ENCODE data around the gene COL27A1. TPM values are rescaled to one million over a fixed set of nuclear protein-coding genes. Genes with fewer than 3 reads are reported as not detected.
"Not testable (repeated sequence)": the region's sequence is repeated elsewhere in the genome, so short reads cannot be mapped to it uniquely, and the experiment has no call there.

Gene COL27A1
- polyA plus RNA-seq, 2 of the 4 experiments (the other 2 are of a cell fraction) = 6.9 to 20.6 TPM

- ChIA-PET POLR2A (no interaction called here), CTCF (no interaction called here)
- ATAC-seq (no peak), DNase-seq (ENCODE audit: low read depth in 1 of 2, low spot score in 1 of 2) (no peak), FAIRE-seq (no peak)
- Histone ChIP-seq H3K27ac (no peak overlapping the region; a peak in 1 of 6 replicates), H3K4me3 (no peak overlapping the region), H3K4me1 (0 out of 3 replicates have a peak, but pooled peaks cover 3% of the 10 kb centered on the region), H3K4me2 (no peak overlapping the region), H3K9me3 (no peaks in the 10 kb centered on the region)
- WGBS (ENCODE audit: missing lambda C conversion rate) = 86% methylated on average over 5 of the region's 8 CpGs
- TF ChIP-seq CHD4 (IDR thresholded peaks at IDR 0.05; ENCODE audit: borderline replicate concordance) = no peak
- no peak for TF ChIP-seq RAD21 (conservative IDR thresholded peaks at IDR 0.05 in 1 of 2, IDR thresholded peaks at IDR 0.05 in 1 of 2)
- TF ChIP-seq TFCP2L1 (CRISPR knock-in tag; IDR thresholded peaks at IDR 0.05) = no peak
- TF ChIP-seq NR3C1 (IDR thresholded peaks at IDR 0.05) = no peak
- TF ChIP-seq JUN (IDR thresholded peaks at IDR 0.05) = no peak
- TF ChIP-seq USF2 (IDR thresholded peaks at IDR 0.05) = no peak
- TF ChIP-seq BHLHE40 (IDR thresholded peaks at IDR 0.05; ENCODE audit: low read depth, low read length) = no peak
- TF ChIP-seq ZFP36 (IDR thresholded peaks at IDR 0.05; ENCODE audit: borderline replicate concordance, partially characterized antibody) = no peak
- no peak for TF ChIP-seq POLR2AphosphoS2 (conservative IDR thresholded peaks at IDR 0.05; ENCODE audit: low read length)
- no peak for TF ChIP-seq HMGXB4 (CRISPR knock-in tag; IDR thresholded peaks at IDR 0.05; ENCODE audit: borderline replicate concordance)
Observed at GRCh38 chr9:114327749-114328148, 172.4 kb downstream of the COL27A1 start.

- Histone ChIP-seq H3K27ac (peak overlapping the region in 1 of 2 experiments; percentile 8; a peak in 1 of 6 replicates), H3K4me2 (peak overlapping the region; percentile 19; the same call in 1 of the 3 replicates)
- DNase-seq (ENCODE audit: low read depth in 1 of 2, low spot score in 1 of 2); H3K9me3 ChIP-seq; H3K4me3 ChIP-seq; POLR2A ChIA-PET; ATAC-seq; FAIRE-seq; H3K4me1 ChIP-seq; CTCF ChIA-PET: not testable (repeated sequence)
- WGBS (ENCODE audit: missing lambda C conversion rate) = 72% methylated on average over 10 of the region's 10 CpGs
Observed at GRCh38 chr9:114328357-114328820, 173.1 kb downstream of the COL27A1 start.

GRCh38 chr9:114328937-114329624 is 173.7 kb downstream of the COL27A1 start:
- 83% methylated on average over 9 of the region's 12 CpGs for WGBS (ENCODE audit: missing lambda C conversion rate)
- FAIRE-seq; DNase-seq (ENCODE audit: low read depth in 1 of 2, low spot score in 1 of 2); H3K9me3 ChIP-seq; CTCF ChIA-PET; ATAC-seq; H3K4me2 ChIP-seq; H3K27ac ChIP-seq; H3K4me1 ChIP-seq; H3K4me3 ChIP-seq; POLR2A ChIA-PET: not testable (repeated sequence)

GRCh38 chr9:114329625-114330022 is 174.3 kb downstream of the COL27A1 start, which contains the start of gene ORM2:
ORM2 (plus strand) TSS chr9:114329869; CDS start chr9:114329905, 36 bp downstream.
- CTCF ChIA-PET, POLR2A ChIA-PET: not testable (repeated sequence)

GRCh38 chr9:114330636-114331035 is 175.3 kb downstream of the COL27A1 start:
- Histone ChIP-seq H3K9me3 (no peaks in the 10 kb centered on the region), H3K4me1 (0 out of 3 replicates have a peak, but pooled peaks cover 3% of the 10 kb centered on the region), H3K4me3 (no peak overlapping the region), H3K27ac (no peak overlapping the region), H3K4me2 (no peak overlapping the region)
- 72% methylated on average over 10 of the region's 10 CpGs for WGBS (ENCODE audit: missing lambda C conversion rate)
- ATAC-seq (no peak), FAIRE-seq (no peak), DNase-seq (ENCODE audit: low read depth in 1 of 2, low spot score in 1 of 2) (no peak)
- POLR2A ChIA-PET = no interaction called here
- TF ChIP-seq RAD21 (conservative IDR thresholded peaks at IDR 0.05 in 1 of 2, IDR thresholded peaks at IDR 0.05 in 1 of 2) = no peak
- TF ChIP-seq ZNF302 (CRISPR knock-in tag; IDR thresholded peaks at IDR 0.05) = no peak
- no peak for TF ChIP-seq CBX8 (IDR thresholded peaks at IDR 0.05)
- CTCF ChIA-PET = no interaction called here

More at GRCh38 chr9:114329625-114330022, 174.3 kb downstream of the COL27A1 start, which contains the start of gene ORM2:
- H3K4me2 ChIP-seq; H3K4me1 ChIP-seq; H3K9me3 ChIP-seq; H3K27ac ChIP-seq; FAIRE-seq; DNase-seq (ENCODE audit: low read depth in 1 of 2, low spot score in 1 of 2); H3K4me3 ChIP-seq: not testable (repeated sequence)
- 80% methylated on average over 1 of the region's 10 CpGs for WGBS (ENCODE audit: missing lambda C conversion rate)
- ATAC-seq = peak in 1 of 2 experiments; percentile 14; a peak in 2 of 6 replicates

GRCh38 chr9:114331229-114332195 is 176.2 kb downstream of the COL27A1 start:
- H3K9me3 ChIP-seq; POLR2A ChIA-PET; DNase-seq (ENCODE audit: low read depth in 1 of 2, low spot score in 1 of 2); H3K4me2 ChIP-seq; H3K4me3 ChIP-seq; CTCF ChIA-PET; H3K4me1 ChIP-seq; FAIRE-seq; H3K27ac ChIP-seq: not testable (repeated sequence)
- peak; percentile 5 to 25; a peak in 4 of 6 replicates for ATAC-seq
- 74% methylated on average over 12 of the region's 19 CpGs for WGBS (ENCODE audit: missing lambda C conversion rate)

GRCh38 chr9:114332474-114333040 is 177.2 kb downstream of the COL27A1 start:
- peak in 1 of 2 experiments; percentile 18; a peak in 3 of 6 replicates for ATAC-seq
- FAIRE-seq; H3K4me1 ChIP-seq; H3K4me2 ChIP-seq; H3K9me3 ChIP-seq; DNase-seq (ENCODE audit: low read depth in 1 of 2, low spot score in 1 of 2); H3K27ac ChIP-seq; H3K4me3 ChIP-seq; POLR2A ChIA-PET; CTCF ChIA-PET: not testable (repeated sequence)
- 81% methylated on average over 4 of the region's 4 CpGs for WGBS (ENCODE audit: missing lambda C conversion rate)

Data from A549 (cell line).